ENCODE data around the gene PELI1. TPM values are rescaled to one million over a fixed set of nuclear protein-coding genes. Genes with fewer than 3 reads are reported as not detected.
A peak's percentile ranks its signal among the peaks of the same experiment; 100 is the strongest.

Gene PELI1
- total RNA-seq, 1 experiment from 2014 or later, result 3.6 TPM

- no peak for DNase-seq (ENCODE audit: low read depth)
These were observed 18.3 kb upstream of the PELI1 start for GRCh38 chr2:64162516-64162915.

GRCh38 chr2:64157792-64158191 lies 13.6 kb upstream of the PELI1 start:
- DNase-seq (ENCODE audit: low read depth), result no peak

GRCh38 chr2:64153811-64154210 lies 9.6 kb upstream of the PELI1 start:
- peak; percentile 24 for DNase-seq (ENCODE audit: low read depth)

- DNase-seq (ENCODE audit: low read depth), result no peak
These were observed 7.3 kb upstream of the PELI1 start for GRCh38 chr2:64151476-64151875.

- no peak for DNase-seq (ENCODE audit: low read depth)
These were observed 1.5 kb upstream of the PELI1 start for GRCh38 chr2:64145714-64146113.

- no peak for DNase-seq (ENCODE audit: low read depth)
These were observed 899 bp upstream of the PELI1 start for GRCh38 chr2:64145119-64145518.

- peak; percentile 32 for DNase-seq (ENCODE audit: low read depth)
These were observed 807 bp downstream of the PELI1 start for GRCh38 chr2:64143169-64144056.

GRCh38 chr2:64142741-64143168 lies 1.5 kb downstream of the PELI1 start:
- peak; percentile 19 for DNase-seq (ENCODE audit: low read depth)

GRCh38 chr2:64141674-64142405 lies 2.4 kb downstream of the PELI1 start:
- peak; percentile 16 for DNase-seq (ENCODE audit: low read depth)

- no peak for DNase-seq (ENCODE audit: low read depth)
These were observed 3.5 kb downstream of the PELI1 start for GRCh38 chr2:64140665-64141200.

GRCh38 chr2:64139956-64140355 lies 4.3 kb downstream of the PELI1 start:
- DNase-seq (ENCODE audit: low read depth), result no peak

- no peak for DNase-seq (ENCODE audit: low read depth)
These were observed 6.2 kb downstream of the PELI1 start for GRCh38 chr2:64137996-64138395.

- no peak for DNase-seq (ENCODE audit: low read depth)
These were observed 6.7 kb downstream of the PELI1 start for GRCh38 chr2:64137567-64137966.

- DNase-seq (ENCODE audit: low read depth), result no peak
These were observed 8.8 kb downstream of the PELI1 start for GRCh38 chr2:64135421-64135820.

GRCh38 chr2:64134813-64135212 lies 9.4 kb downstream of the PELI1 start:
- DNase-seq (ENCODE audit: low read depth), result no peak

- DNase-seq (ENCODE audit: low read depth), result peak; percentile 74
These were observed 10.4 kb downstream of the PELI1 start for GRCh38 chr2:64133828-64134227.

- DNase-seq (ENCODE audit: low read depth), result no peak
These were observed 10.9 kb downstream of the PELI1 start for GRCh38 chr2:64133354-64133753.

- no peak for DNase-seq (ENCODE audit: low read depth)
These were observed 13.9 kb downstream of the PELI1 start for GRCh38 chr2:64130333-64130732.

- DNase-seq (ENCODE audit: low read depth), result no peak
These were observed 15.3 kb downstream of the PELI1 start for GRCh38 chr2:64128943-64129391.

GRCh38 chr2:64128406-64128805 lies 15.8 kb downstream of the PELI1 start:
- no peak for DNase-seq (ENCODE audit: low read depth)

GRCh38 chr2:64127119-64127518 lies 17.1 kb downstream of the PELI1 start:
- DNase-seq (ENCODE audit: low read depth), result no peak

- no peak for DNase-seq (ENCODE audit: low read depth)
These were observed 17.6 kb downstream of the PELI1 start for GRCh38 chr2:64126601-64127000.
